ENCODE measurements around the gene OGDHL.
"Not testable (repeated sequence)": the region's sequence is repeated elsewhere in the genome, so short reads cannot be mapped to it uniquely, and the experiment has no call there.

- TF ChIP-seq EZH2 (IDR thresholded peaks at IDR 0.05); POLR2AphosphoS5 (IDR thresholded peaks at IDR 0.05; ENCODE audit: borderline replicate concordance, low read depth, low read length): not testable (repeated sequence)
These were observed 7.2 kb downstream of the OGDHL start for GRCh38 chr10:49754951-49755350.
